Upper lobe of right lung (tissue), 1 donor: ENCODE data around the gene CEP192. TPM values are rescaled to one million over a fixed set of nuclear protein-coding genes. Genes with fewer than 3 reads are reported as not detected.
A peak's percentile ranks its signal among the peaks of the same experiment; 100 is the strongest.

ENCODE experiments used
- ATAC-seq: fragments of 200-7000 bp; cut with Tn5 transposase; one replicate; pipeline ENCODE4 v1.9.1; 2020; ENCODE audit warnings: mild to moderate bottlenecking, moderate library complexity
- DNase-seq: peaks from one replicate; pipeline ENCODE4 v3.0.0-alpha.2; 2020
- H3K27ac ChIP-seq: fragments of 200-600 bp; one replicate; pipeline ENCODE4 v1.8.0; 2022
- H3K27me3 ChIP-seq: fragments of 200-600 bp; one replicate; pipeline ENCODE4 v1.8.0; 2022; ENCODE audit warnings: mild to moderate bottlenecking
- H3K36me3 ChIP-seq: fragments of 200-600 bp; one replicate; pipeline ENCODE4 v1.8.0; 2022
- H3K4me1 ChIP-seq: fragments of 200-600 bp; one replicate; pipeline ENCODE4 v1.8.0; 2022
- H3K4me3 ChIP-seq: fragments of 200-600 bp; one replicate; pipeline ENCODE4 v1.8.0; 2022; ENCODE audit warnings: mild to moderate bottlenecking
- H3K9me3 ChIP-seq: fragments of 200-600 bp; one replicate; pipeline ENCODE4 v1.8.0; 2022
- intact Hi-C: fragments of 100-400 bp; cut with DNase I; formaldehyde crosslinking; loops from one replicate; pipeline ENCODE4 v1.11.0; 2022
- total RNA-seq: library from RNA; stranded (reverse); fragmentation: NEBNext Ultra II Directional; extraction: Animal tissue kit (Norgen Biotek cat#: 25700); gene quantifications from one replicate; pipeline ENCODE4 v1.2.1, GENCODE V29; 2021
- TF ChIP-seq, protein P1 (sequence below): fragments of 200-600 bp; IDR thresholded peaks from one replicate; pipeline ENCODE4 v1.8.0; 2022; ENCODE audit warnings: antibody characterized with exemption
- donor health status: DM: no; HTN: yes; CAD: no; lungs with severe emphysema.

The CEP192 gene
- total RNA-seq, 1 donor from 2014 or later = 24.6 TPM

DNA sequence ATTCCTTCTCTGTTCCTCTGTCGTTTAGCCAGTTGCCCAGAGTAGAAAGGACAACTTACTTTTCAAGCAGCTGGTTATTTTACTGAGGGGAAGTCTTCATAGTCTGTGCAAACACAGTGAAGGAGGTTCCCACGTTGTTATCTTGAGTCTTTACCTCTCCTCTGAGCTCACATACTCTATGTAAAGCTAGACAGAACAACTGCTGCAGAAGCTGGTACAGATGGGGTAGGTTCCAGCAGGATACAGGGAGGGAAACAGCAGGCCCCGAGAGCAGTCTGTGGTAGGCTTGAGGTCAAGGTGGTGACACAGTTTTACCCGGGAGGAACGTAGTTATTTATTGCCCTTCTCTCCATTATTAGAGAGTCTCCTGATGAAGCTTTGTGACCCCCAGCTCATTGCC is 134.0 kb downstream of the CEP192 start:
- H3K27ac ChIP-seq = no peak overlapping the region
- no peak for DNase-seq
- intact Hi-C loops = no loop called here
- peaks cover 29% of the 10 kb centered on the region for H3K36me3 ChIP-seq
- ATAC-seq = no peak
- H3K4me1 ChIP-seq = no peaks in the 10 kb centered on the region
- H3K9me3 ChIP-seq = no peaks in the 10 kb centered on the region
- TF ChIP-seq, protein P1, sequence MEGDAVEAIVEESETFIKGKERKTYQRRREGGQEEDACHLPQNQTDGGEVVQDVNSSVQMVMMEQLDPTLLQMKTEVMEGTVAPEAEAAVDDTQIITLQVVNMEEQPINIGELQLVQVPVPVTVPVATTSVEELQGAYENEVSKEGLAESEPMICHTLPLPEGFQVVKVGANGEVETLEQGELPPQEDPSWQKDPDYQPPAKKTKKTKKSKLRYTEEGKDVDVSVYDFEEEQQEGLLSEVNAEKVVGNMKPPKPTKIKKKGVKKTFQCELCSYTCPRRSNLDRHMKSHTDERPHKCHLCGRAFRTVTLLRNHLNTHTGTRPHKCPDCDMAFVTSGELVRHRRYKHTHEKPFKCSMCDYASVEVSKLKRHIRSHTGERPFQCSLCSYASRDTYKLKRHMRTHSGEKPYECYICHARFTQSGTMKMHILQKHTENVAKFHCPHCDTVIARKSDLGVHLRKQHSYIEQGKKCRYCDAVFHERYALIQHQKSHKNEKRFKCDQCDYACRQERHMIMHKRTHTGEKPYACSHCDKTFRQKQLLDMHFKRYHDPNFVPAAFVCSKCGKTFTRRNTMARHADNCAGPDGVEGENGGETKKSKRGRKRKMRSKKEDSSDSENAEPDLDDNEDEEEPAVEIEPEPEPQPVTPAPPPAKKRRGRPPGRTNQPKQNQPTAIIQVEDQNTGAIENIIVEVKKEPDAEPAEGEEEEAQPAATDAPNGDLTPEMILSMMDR = no peak
- H3K27me3 ChIP-seq = no peaks in the 10 kb centered on the region
- H3K4me3 ChIP-seq = no peak overlapping the region

DNA sequence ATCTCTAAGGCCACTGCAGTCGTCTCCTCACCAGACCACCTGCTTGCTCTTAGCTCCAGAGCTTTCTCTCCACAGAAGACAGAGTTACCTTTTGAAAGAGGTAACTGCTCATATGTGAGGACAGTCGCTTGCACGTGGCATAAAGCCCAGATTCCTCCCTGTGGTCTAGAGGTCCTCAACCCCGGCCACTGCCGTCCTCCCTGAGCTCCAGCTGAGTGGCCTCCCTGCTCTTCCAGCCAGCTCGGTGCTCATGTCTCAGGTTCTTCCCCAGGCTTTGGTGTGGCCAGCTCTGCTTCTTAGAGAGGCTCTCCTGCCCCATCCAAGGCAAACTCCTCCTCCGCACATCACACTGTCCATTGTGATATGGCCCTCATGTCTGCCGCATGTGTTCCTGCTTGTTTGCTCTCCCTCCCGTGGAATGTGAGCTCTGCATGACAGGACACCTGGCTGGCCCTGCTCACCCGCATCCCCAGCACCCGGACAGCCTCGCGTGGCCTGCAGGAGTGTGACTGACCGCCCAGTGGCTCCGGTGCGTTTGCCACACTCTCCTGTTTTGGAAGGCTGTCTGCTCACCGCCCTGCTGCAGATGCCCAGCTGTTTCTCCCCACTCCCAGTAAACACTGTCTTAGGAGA is 135.9 kb downstream of the CEP192 start:
- TF ChIP-seq, protein P1 = no peak
- Histone ChIP-seq H3K9me3 (no peaks in the 10 kb centered on the region), H3K4me1 (no peaks in the 10 kb centered on the region), H3K27me3 (no peaks in the 10 kb centered on the region), H3K36me3 (peaks cover 17% of the 10 kb centered on the region), H3K27ac (no peak overlapping the region), H3K4me3 (no peak overlapping the region)
- ATAC-seq = no peak
- intact Hi-C loops = no loop called here
- DNase-seq = no peak

DNA sequence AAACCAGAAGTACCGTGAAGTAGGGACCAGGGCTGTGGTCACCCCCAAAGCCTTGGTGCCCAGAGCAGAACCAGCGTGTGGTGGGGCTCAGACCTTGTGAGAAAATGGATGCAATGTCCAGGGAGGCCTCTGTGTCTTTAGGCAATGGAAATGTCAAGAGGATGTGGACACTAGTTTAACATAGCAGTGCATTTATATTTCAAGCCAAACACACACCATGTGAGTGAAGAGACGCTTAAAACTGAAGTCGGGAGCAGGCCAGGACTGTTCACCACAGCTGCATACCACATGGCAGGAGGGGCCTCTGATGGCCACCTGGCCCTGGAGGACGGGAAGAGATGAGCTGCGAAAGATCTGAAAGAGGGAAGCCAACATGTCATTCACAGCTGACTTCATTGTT is 140.1 kb downstream of the CEP192 start:
- TF ChIP-seq, protein P1 = no peak
- Histone ChIP-seq H3K27me3 (peaks cover 3% of the 10 kb centered on the region), H3K27ac (no peak overlapping the region), H3K4me1 (peaks cover 5% of the 10 kb centered on the region), H3K4me3 (no peak overlapping the region), H3K36me3 (peaks cover 8% of the 10 kb centered on the region), H3K9me3 (no peaks in the 10 kb centered on the region)
- intact Hi-C loops = no loop called here
- ATAC-seq = no peak
- DNase-seq = no peak

DNA sequence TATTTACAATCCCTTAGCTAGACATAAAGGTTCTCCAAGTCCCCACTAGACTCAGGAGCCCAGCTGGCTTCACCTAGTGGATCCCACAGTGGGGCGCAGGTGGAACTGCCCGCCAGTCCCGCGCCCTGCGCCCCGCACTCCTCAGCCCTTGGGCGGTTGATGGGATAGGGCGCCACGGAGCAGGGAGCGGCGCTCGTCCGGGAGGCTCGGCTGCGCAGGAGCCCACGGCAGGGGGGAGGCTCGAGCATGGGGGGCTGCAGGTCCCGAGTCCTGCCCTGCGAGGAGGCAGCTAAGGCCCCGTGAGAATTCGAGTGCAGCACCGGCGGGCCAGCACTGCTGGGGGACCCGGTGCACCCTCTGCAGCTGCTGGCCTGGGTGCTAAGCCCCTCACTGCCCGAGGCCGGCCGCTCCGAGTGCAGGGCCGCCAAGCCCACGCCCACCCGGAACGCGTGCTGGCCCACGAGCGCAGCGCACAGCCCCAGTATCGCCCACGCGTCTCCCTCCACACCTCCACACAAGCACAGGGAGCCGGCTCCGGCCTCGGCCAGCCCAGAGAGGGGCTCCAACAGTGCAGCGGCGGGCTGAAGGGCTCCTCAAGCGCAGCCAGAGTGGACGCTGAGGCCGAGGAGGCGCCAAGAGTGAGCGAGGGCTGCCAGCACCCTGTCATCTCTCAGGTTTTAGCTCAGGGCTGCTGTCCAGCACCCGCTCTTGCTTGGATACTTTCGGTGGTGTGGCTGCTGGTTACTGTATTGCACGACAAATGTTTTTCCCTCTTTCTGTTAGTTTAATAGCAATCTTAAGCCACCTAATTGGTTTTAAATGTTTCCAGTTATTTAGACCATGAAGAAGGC is 143.6 kb downstream of the CEP192 start:
- intact Hi-C loops = no loop called here
- DNase-seq = no peak

DNA sequence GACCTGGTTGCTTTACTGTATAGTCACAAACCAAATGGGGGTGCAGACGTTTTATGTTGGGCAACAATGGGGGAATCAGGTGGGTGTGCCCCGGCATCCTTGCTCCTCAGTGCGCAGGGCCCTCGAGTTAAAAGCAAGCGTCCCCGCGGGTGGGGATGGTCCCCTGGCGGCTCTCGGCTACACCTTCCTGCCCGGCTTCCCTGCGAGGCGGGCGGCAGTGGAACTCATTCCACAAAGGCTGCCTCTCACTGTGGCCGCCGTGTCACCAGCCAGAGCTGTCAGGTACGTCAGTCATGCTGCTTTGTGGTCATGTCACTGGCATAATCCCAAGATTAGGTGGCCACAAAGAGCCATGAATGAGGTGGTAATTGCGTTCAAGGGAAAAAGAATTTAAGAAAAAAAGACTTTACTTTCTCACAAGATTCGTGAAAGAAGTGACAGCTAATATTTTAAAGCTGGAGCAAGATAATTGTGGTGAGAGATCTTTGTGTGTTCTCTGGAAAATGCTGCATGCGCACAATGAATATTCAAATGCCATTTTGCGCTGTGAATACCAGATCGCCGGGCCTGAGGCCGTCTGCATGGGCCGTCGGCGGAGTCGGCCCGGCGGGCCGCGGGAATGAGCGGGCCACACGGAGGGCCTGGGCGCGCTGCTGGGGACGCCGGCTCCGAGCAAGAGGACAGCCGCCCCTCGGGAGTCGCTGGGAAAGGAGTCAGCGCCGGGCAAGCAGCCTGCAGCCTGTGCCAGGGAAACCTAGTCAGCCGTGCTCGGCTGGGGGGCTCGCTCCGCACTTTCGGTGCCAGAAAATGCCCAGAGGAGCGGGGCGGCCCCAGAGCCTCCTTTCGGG is 145.1 kb downstream of the CEP192 start:
- TF ChIP-seq, protein P1 = no peak
- ATAC-seq (peak; percentile 34), DNase-seq (no peak)
- Histone ChIP-seq H3K36me3 (no peaks in the 10 kb centered on the region), H3K4me1 (peaks cover 10% of the 10 kb centered on the region), H3K4me3 (peak overlapping the region; percentile 68), H3K27ac (peak overlapping the region; percentile 85), H3K9me3 (no peaks in the 10 kb centered on the region), H3K27me3 (peaks cover 3% of the 10 kb centered on the region)
- intact Hi-C loops = no loop called here

More for the DNA sequence above, 143.6 kb downstream of the CEP192 start:
- TF ChIP-seq, protein P1 = no peak
- peaks cover 3% of the 10 kb centered on the region for H3K27me3 ChIP-seq
- no peak overlapping the region for H3K4me3 ChIP-seq
- H3K9me3 ChIP-seq = no peaks in the 10 kb centered on the region
- H3K4me1 ChIP-seq = peaks cover 10% of the 10 kb centered on the region
- no peaks in the 10 kb centered on the region for H3K36me3 ChIP-seq
- ATAC-seq = no peak
- no peak overlapping the region for H3K27ac ChIP-seq
